Measurements from ENCODE around the gene WDR45. TPM values are rescaled to one million over a fixed set of nuclear protein-coding genes. Genes with fewer than 3 reads are reported as not detected.

WDR45 gene
- total and polyA plus RNA-seq, 11 donors = 49.2 to 98.5 (median 68.5) TPM

- DNase-seq = no peak
- intact Hi-C loops (cut with DNase I) = no loop called here
- H3K27ac ChIP-seq = no peak overlapping the region
- H3K36me3 ChIP-seq = peaks cover 0 to 63% (median 45%) of the 10 kb centered on the region in 9 donors
- H3K4me3 ChIP-seq = no peak overlapping the region
- WGBS, 4 donors = 71 to 77% (median 75%) methylated on average over 1 of the region's 1 CpG
- H3K9me3 ChIP-seq = no peaks in the 10 kb centered on the region
- ATAC-seq = no peak
- peaks cover 0 to 10% (median 0%) of the 10 kb centered on the region in 12 donors for H3K4me1 ChIP-seq
- no peak for TF ChIP-seq POLR2A (IDR thresholded peaks at IDR 0.05)
- TF ChIP-seq CTCF (IDR thresholded peaks at IDR 0.05) = no peak
- no peaks in the 10 kb centered on the region for H3K27me3 ChIP-seq
Measured at GRCh38 chrX:49120091-49120490, 40.4 kb upstream of the WDR45 start.

GRCh38 chrX:49117581-49117980, 37.9 kb upstream of the WDR45 start:
- H3K36me3 ChIP-seq = peaks cover 0 to 85% (median 61%) of the 10 kb centered on the region in 9 donors
- WGBS, 4 donors = 65 to 75% (median 69%) methylated on average over 4 to 6 of the region's 6 CpGs
- H3K27ac ChIP-seq = no peak overlapping the region

GRCh38 chrX:49116716-49117115, 37.0 kb upstream of the WDR45 start:
- ATAC-seq = no peak
- H3K4me1 ChIP-seq = no peaks in the 10 kb centered on the region
- peaks cover 0 to 92% (median 61%) of the 10 kb centered on the region in 9 donors for H3K36me3 ChIP-seq
- H3K4me3 ChIP-seq = no peak overlapping the region
- TF ChIP-seq CTCF (IDR thresholded peaks at IDR 0.05) (no peak), POLR2A (IDR thresholded peaks at IDR 0.05) (no peak)
- DNase-seq = no peak
- intact Hi-C loops (cut with DNase I) = no loop called here
- no peaks in the 10 kb centered on the region for H3K9me3 ChIP-seq
- 77 to 90% (median 85%) methylated on average over 5 of the region's 5 CpGs for WGBS, 4 donors
- no peak overlapping the region for H3K27ac ChIP-seq
- no peaks in the 10 kb centered on the region for H3K27me3 ChIP-seq

More at GRCh38 chrX:49117581-49117980, 37.9 kb upstream of the WDR45 start:
- TF ChIP-seq POLR2A (IDR thresholded peaks at IDR 0.05) (no peak), CTCF (IDR thresholded peaks at IDR 0.05) (no peak)
- no peaks in the 10 kb centered on the region for H3K9me3 ChIP-seq
- intact Hi-C loops (cut with DNase I) = no loop called here
- no peak overlapping the region for H3K4me3 ChIP-seq
- peaks cover 0 to 5% (median 0%) of the 10 kb centered on the region in 12 donors for H3K4me1 ChIP-seq
- DNase-seq (no peak), ATAC-seq (no peak)
- H3K27me3 ChIP-seq = no peaks in the 10 kb centered on the region

- 77 to 84% (median 78%) methylated on average over 8 of the region's 8 CpGs for WGBS, 4 donors
- no peak for DNase-seq
- H3K36me3 ChIP-seq = peaks cover 0 to 86% (median 59%) of the 10 kb centered on the region in 9 donors
- no peak for ATAC-seq
- H3K27me3 ChIP-seq = no peaks in the 10 kb centered on the region
- H3K4me3 ChIP-seq = no peak overlapping the region
- H3K9me3 ChIP-seq = no peaks in the 10 kb centered on the region
- intact Hi-C loops (cut with DNase I) = no loop called here
- no peak overlapping the region for H3K27ac ChIP-seq
- no peaks in the 10 kb centered on the region for H3K4me1 ChIP-seq
- TF ChIP-seq CTCF (IDR thresholded peaks at IDR 0.05) = no peak
- no peak for TF ChIP-seq POLR2A (IDR thresholded peaks at IDR 0.05)
Measured at GRCh38 chrX:49116076-49116475, 36.4 kb upstream of the WDR45 start.
